NCI-H524 treated with DMSO at 0.1 percent for 48 hours (cell line): ENCODE results near the gene HOXC4.
"Not testable (repeated sequence)": the region's sequence is repeated elsewhere in the genome, so short reads cannot be mapped to it uniquely, and the experiment has no call there.

Source experiments
- DNase-seq: peaks from one replicate; lab custom pipeline; 2025; lab: John Stamatoyannopoulos, UW

HOXC4 gene

DNA sequence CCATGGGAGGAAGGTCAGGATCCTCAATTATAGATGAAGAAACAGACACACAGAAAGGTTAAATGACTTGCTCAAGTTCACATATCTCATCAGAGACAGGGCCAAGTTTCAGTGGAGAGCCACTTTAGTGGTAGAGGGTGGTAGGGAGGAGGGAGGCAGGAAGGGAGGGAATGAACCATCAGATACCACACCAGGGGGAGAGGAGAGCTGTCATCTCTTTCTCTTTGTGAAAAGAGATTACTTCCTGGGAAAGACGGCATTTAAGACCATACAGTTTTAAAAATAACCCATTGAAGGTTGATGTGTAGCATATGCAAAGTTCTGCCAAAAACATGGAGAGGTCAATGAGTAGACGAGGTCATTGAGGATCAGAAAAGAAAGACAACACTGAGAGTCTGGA, 39.3 kb downstream of the HOXC4 start:
- not testable (repeated sequence) for DNase-seq

DNA sequence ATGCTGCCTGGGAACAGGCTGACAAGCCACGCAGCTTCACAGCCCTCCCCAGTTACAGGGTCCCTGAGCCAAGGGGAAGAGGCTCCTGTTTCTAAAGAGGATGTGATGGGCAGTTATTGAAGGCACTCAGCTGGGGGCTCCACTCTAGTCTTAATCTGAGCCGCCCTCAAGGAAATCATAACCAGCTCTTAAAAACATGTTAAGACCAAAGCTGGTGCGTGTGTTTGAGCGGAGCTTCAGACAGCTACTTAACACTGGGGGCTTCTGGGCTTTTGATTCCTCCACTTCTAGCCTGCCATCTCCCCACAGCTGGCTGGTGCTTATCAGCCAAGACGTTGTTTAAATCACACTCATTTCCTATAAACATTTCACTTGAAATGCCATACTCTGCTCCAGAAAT, 42.3 kb downstream of the HOXC4 start:
- not testable (repeated sequence) for DNase-seq

DNA sequence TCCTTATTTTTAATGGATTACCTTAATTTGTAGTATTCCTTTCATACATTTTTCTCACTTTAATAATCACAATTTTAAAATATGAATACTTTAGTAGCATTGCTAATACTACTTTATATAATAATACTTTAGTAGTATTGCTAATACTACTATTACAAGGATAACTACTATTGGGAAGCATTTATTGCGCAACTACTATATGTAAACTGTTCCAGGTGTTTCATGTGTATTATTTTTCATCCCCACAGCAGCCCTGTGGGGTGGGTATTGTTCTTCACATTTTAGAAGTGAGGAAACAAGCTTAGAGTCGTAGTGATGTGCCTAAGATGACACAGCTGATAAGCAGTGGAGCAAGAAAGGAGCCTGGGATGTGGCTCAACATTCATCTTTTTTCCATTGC, 45.0 kb downstream of the HOXC4 start:
- DNase-seq: not testable (repeated sequence)

DNA sequence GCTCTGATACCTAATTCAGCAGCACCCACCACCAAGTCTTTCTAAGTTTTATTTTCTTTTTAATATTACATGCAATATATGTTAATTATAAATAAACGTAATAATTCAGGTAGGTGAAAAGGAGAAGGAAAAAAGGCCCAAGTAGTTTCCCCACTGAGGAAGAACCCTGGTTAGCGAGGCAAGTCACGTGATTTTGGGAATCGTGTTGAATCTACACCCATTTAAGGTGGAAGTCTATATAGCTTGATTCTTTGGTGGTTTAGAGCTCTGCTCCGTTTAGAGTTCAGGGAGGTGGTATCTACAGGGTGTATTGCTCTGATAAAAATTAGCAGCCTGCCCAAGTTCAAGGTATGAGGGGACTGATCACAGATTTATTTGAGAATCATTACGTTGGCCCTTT, 47.0 kb downstream of the HOXC4 start:
- not testable (repeated sequence) for DNase-seq

DNA sequence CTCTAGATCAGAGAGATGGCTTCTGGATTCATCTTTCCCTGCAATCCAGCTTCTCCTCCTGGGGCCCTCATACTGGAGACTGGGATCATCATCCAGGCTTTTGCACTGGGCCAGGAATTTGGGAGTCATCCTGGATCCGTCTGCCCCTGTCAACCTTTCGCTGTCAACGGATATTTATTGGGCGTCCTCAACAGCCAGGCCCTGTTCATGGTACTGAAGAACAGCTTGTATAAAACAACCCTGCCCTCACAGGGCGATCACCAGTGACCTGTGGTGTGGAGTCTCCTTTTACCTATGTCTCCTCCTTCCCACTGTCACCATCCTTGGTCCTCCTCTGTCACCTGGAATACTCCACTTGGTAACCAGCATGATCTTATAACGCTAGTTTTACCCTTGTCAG, 48.6 kb downstream of the HOXC4 start:
- not testable (repeated sequence) for DNase-seq

DNA sequence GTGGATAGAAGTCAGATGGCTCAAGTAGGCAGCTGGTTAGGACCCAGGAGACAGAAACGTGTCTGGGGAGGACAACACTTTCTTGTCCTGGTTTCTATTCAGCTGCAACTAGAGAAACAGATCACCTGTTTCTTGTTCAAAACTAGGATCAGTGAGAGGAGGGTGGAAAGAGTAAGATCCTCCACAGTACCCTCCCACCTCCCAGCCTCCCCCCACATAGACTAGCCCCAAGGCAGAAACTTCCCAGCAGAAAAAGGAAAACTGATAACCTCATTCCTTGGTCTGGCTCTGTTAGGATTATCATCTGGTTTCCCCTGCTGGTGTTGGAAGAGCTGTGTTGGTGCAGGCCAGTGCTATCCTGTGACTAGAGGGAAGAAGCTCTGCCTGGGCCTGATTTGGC, 50.2 kb downstream of the HOXC4 start:
- DNase-seq: not testable (repeated sequence)
